HTR-8/SVneo (cell line): ENCODE results near the gene PCNX2.
A peak's percentile ranks its signal among the peaks of the same experiment; 100 is the strongest.

Source experiments
- DNase-seq: peaks from one replicate; pipeline ENCODE4 v3.0.0; 2011; ENCODE audit warnings: low spot score, mixed read lengths; ENCODE audit not compliant: insufficient read length
- FAIRE-seq: peaks from 2 replicates; lab custom pipeline; 2011; peaks lifted over from hg19 to GRCh38; lab: Jason Lieb, UNC

The PCNX2 gene

DNA sequence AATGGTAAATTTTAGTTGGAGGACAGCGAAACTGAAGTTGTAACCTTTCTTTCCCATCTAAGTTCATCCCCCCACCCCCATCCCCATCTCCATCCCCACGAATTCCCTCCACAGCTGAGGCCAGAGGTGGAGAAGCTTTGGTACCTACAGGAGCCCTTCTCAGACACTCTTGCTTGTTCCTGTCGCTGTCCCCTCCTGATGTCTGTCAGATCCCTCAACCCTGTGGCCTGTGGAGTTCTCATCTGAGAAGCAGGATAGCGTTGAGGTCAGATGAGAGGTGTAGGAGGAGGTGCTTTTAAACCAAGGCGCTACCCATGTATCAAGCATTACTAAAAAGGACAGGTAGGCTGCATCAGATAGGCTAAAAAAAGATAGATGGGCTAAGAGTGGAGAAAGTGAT is 344.3 kb downstream of the PCNX2 start:
- FAIRE-seq (no peak), DNase-seq (peak; percentile 26)

GRCh38 chr1:232950197-232951176 is 345.0 kb downstream of the PCNX2 start, which contains the start of gene NTPCR:
NTPCR (plus strand) TSS chr1:232950611; CDS start chr1:232950711, 100 bp downstream.
- peak; percentile 96 for DNase-seq

DNA sequence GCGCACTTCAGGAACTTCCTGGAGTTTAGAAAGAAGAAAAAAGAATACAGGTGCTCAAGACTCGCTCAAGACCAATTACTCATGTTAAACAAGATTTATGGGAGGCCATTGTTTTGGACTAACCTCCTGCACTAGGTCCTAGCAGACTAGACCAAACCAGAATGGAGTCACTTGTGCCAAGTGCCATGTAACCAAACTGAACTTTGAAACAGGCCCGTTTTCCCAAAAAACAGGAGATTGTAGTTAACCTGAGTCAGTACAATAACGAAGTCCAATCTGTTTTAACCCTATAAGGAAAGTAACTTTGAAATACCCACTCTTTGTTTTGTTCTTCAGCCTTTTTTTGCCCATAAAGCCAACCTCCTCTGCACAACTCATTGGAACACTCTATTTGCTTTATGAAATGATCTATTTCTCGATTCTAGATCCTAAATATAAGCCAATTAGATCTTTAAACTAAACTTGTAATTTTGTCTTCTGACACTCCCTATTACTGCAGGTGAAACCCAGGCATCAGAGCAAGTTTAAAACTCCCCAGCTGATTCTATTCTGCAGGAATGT is 345.8 kb downstream of the PCNX2 start:
- no peak for DNase-seq
- no peak for FAIRE-seq

More at GRCh38 chr1:232950197-232951176, 345.0 kb downstream of the PCNX2 start, which contains the start of gene NTPCR:
- peak; percentile 90 for FAIRE-seq

GRCh38 chr1:232944347-232944746 is 351.2 kb downstream of the PCNX2 start:
- DNase-seq, result no peak
- FAIRE-seq, result no peak

GRCh38 chr1:232943679-232944252 is 351.8 kb downstream of the PCNX2 start:
- DNase-seq (no peak), FAIRE-seq (no peak)

DNA sequence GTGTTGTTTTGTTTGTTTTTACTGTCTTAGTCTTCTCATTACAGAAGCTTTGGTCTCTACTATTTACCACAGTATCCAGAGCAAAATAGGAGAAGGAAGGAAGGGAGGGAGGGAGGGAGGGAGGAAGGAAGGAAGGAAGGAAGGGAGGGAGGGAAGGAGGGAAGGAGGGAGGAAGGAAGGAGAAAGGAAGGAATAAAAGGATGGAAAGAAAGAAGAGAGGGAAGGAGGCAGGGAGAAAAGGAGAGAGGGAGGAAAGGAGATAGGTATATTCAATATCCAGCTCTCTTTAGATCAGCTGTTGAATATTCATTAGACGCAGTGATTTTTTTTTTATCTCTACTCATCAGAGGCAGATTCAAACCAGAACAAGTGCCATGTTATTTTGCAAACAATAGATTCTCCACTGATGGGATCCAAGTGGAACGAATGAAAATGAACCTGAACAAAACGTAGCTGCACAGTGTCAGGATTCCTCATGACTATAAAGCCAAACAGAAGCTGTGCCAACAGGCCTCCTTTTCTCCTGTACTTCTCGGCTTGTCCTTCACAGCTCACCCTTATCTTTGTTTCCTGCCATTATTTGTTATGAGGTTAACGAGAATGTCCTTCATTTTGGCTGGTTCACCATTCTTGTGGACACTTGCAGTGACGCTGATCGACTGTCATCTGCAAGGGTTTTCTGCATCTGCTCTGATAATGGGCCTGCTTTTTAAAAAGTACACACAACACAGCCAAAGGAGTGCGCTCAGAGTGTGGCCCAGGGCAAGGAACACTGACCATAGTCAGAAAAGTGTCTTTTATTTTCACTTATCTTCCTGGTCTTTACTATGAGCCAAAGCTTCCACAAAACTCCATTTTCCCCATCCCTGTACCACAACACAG is 352.9 kb downstream of the PCNX2 start:
- DNase-seq, result no peak
- FAIRE-seq, result no peak

GRCh38 chr1:232940262-232940661 is 355.3 kb downstream of the PCNX2 start:
- DNase-seq (no peak), FAIRE-seq (no peak)

- no peak for FAIRE-seq
These were observed 355.8 kb downstream of the PCNX2 start for GRCh38 chr1:232939748-232940147.

GRCh38 chr1:232938926-232939325 is 356.6 kb downstream of the PCNX2 start:
- FAIRE-seq (no peak), DNase-seq (no peak)

More at GRCh38 chr1:232939748-232940147, 355.8 kb downstream of the PCNX2 start:
- DNase-seq, result no peak

- DNase-seq (no peak), FAIRE-seq (no peak)
These were observed 357.7 kb downstream of the PCNX2 start for GRCh38 chr1:232937741-232938375.

- no peak for FAIRE-seq
These were observed 358.6 kb downstream of the PCNX2 start for GRCh38 chr1:232936941-232937340.

More at GRCh38 chr1:232936941-232937340, 358.6 kb downstream of the PCNX2 start:
- no peak for DNase-seq
